Osteocyte (in vitro differentiated cells): ENCODE data around the gene PAN3. TPM values are rescaled to one million over a fixed set of nuclear protein-coding genes. Genes with fewer than 3 reads are reported as not detected.

Source experiments
- DNase-seq: peaks from one replicate; pipeline ENCODE4 v3.0.0; 2021; ENCODE audit warnings: mixed read lengths; ENCODE audit not compliant: unreplicated experiment; ENCODE audit errors: extremely low spot score
- H3K27ac Mint-ChIP-seq: one replicate; pipeline ENCODE4 v1.8.0; 2021; ENCODE audit warnings: mild to moderate bottlenecking, mixed read lengths; ENCODE audit not compliant: unreplicated experiment
- H3K27me3 Mint-ChIP-seq: one replicate; pipeline ENCODE4 v1.8.0; 2021; ENCODE audit warnings: mixed read lengths; ENCODE audit not compliant: unreplicated experiment
- H3K36me3 Mint-ChIP-seq: one replicate; pipeline ENCODE4 v1.8.0; 2021; ENCODE audit warnings: mixed read lengths; ENCODE audit not compliant: unreplicated experiment
- H3K4me1 Mint-ChIP-seq: one replicate; pipeline ENCODE4 v1.8.0; 2021; ENCODE audit warnings: mixed read lengths; ENCODE audit not compliant: unreplicated experiment
- H3K4me3 Mint-ChIP-seq: one replicate; pipeline ENCODE4 v1.8.0; 2021; ENCODE audit warnings: mild to moderate bottlenecking, moderate library complexity, mixed read lengths; ENCODE audit not compliant: unreplicated experiment
- H3K9me3 Mint-ChIP-seq: one replicate; pipeline ENCODE4 v1.8.0; 2021; ENCODE audit warnings: mixed read lengths; ENCODE audit not compliant: unreplicated experiment
- total RNA-seq: library from RNA; stranded (reverse); gene quantifications from 2 replicates; pipeline ENCODE4 v1.2.1, GENCODE V29; 2021
- TF ChIP-seq, protein P1 (sequence below): fragments of 200-600 bp; sonication (generic); IDR thresholded peaks from 2 replicates; pipeline ENCODE4 v1.5.0; 2021; ENCODE audit warnings: antibody characterized with exemption, mild to moderate bottlenecking, moderate library complexity

PAN3 gene
- total RNA-seq, 1 donor from 2014 or later = 32.7 TPM

DNA sequence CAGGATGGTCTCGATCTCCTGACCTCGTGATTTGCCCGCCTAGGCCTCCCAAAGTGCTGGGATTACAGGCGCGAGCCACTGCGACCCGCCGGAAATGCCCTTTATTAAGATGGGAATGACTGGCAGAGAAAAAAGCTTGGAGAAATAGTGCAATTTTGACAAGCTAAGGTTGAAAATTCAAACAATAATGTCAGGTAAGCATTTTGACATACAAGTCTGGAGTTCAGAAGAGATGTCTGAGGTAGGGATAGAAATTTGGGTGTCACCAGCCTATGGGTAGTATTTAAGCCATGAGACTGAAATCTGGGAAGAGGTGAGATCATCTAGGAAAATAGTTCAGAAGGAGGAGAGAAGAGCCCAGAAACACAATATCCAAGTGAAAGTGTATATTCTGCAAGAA, 17.1 kb upstream of the PAN3 start:
- Mint-ChIP-seq H3K27me3 (peaks cover 31% of the 10 kb centered on the region), H3K36me3 (no peaks in the 10 kb centered on the region), H3K4me3 (no peak overlapping the region), H3K4me1 (no peaks in the 10 kb centered on the region), H3K27ac (no peak overlapping the region), H3K9me3 (no peaks in the 10 kb centered on the region)
- DNase-seq = no peak
- TF ChIP-seq, protein P1, sequence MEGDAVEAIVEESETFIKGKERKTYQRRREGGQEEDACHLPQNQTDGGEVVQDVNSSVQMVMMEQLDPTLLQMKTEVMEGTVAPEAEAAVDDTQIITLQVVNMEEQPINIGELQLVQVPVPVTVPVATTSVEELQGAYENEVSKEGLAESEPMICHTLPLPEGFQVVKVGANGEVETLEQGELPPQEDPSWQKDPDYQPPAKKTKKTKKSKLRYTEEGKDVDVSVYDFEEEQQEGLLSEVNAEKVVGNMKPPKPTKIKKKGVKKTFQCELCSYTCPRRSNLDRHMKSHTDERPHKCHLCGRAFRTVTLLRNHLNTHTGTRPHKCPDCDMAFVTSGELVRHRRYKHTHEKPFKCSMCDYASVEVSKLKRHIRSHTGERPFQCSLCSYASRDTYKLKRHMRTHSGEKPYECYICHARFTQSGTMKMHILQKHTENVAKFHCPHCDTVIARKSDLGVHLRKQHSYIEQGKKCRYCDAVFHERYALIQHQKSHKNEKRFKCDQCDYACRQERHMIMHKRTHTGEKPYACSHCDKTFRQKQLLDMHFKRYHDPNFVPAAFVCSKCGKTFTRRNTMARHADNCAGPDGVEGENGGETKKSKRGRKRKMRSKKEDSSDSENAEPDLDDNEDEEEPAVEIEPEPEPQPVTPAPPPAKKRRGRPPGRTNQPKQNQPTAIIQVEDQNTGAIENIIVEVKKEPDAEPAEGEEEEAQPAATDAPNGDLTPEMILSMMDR = no peak

DNA sequence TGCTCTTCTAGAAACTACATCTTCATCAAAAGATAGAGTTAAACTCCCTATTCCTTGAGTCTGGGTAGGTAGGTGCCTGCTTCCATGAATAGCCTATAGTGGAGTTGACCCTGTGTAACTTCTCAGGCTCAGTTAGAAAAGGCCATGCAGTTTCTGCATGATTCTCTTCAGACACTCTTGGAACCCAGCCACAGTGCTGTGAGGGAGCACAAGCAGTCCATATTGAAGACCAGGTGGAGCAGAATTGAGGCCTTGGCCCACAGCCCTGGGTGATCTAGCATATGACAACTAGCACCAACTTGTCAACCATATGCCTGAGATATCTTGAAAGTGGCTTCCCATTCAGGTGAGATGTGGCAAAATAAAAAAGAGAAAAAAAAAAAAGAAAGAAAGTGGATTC, 10.3 kb upstream of the PAN3 start:
- H3K27me3 Mint-ChIP-seq = peaks cover 9% of the 10 kb centered on the region
- TF ChIP-seq, protein P1 = no peak
- DNase-seq = peak; percentile 62
- no peaks in the 10 kb centered on the region for H3K4me1 Mint-ChIP-seq
- H3K27ac Mint-ChIP-seq = no peak overlapping the region
- H3K36me3 Mint-ChIP-seq = no peaks in the 10 kb centered on the region
- no peaks in the 10 kb centered on the region for H3K9me3 Mint-ChIP-seq
- no peak overlapping the region for H3K4me3 Mint-ChIP-seq

DNA sequence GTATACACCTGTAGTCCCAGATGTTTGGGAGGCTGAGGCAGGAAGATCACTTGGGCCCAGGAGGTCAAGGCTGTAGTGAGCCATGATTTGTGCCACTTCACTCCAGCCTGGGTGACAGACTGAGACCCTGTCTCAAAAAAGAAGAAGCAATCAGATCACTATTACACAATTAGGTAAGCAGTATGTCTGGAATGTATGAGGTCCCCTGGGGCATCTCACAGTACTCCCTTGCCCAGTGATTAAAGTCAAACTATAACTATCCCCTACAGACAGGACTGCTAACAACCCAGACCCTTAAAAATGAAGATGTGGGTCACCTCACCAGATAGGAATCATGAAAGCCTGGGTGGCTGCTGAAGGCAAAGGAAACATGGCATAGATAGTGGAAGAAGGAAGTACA, 9.4 kb upstream of the PAN3 start:
- no peak overlapping the region for H3K27ac Mint-ChIP-seq
- no peak for DNase-seq
- TF ChIP-seq, protein P1 = no peak
- H3K4me1 Mint-ChIP-seq = no peaks in the 10 kb centered on the region
- no peaks in the 10 kb centered on the region for H3K9me3 Mint-ChIP-seq
- no peaks in the 10 kb centered on the region for H3K36me3 Mint-ChIP-seq
- H3K4me3 Mint-ChIP-seq = no peak overlapping the region
- peaks cover 9% of the 10 kb centered on the region for H3K27me3 Mint-ChIP-seq

DNA sequence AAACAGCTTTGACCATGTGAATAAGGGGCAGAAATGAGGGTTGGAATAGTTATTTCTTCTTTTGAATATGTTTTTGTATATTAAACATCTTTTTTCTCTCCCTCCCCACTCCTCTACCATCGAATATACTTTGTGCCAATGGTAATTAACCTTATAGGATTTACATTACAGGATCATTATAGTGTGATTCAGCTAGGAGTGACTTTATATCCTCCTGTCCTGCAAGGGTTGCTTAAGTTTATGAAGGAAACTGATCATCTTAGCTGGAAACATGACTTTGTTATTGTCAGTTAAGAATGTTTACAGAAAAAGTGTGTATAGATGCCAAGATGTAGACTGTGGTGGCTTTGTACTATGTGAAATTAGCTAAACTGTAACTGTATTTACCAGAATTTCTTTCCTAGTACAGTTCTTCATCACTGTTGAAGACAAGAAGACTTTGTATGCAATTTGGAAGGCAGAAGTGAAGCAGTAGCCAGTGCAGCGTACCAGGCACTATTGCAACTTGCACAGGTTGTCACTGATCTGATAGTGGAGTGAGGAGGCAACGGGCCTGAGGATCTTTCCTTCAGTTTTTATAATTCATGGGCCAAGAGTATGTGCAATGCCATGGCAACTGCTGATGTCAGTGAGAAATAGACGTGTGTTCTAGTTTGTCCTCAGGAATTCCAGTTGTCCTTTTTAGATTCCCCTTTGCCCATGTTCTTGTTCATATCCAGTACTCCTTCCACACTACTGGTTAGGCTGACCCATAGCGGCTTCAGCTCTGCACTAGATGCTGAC, 8.2 kb upstream of the PAN3 start:
- H3K27me3 Mint-ChIP-seq = peaks cover 9% of the 10 kb centered on the region
- TF ChIP-seq, protein P1 = no peak
- no peaks in the 10 kb centered on the region for H3K36me3 Mint-ChIP-seq
- DNase-seq = no peak
- H3K9me3 Mint-ChIP-seq = no peaks in the 10 kb centered on the region
- no peak overlapping the region for H3K27ac Mint-ChIP-seq
- H3K4me1 Mint-ChIP-seq = no peaks in the 10 kb centered on the region
- H3K4me3 Mint-ChIP-seq = no peak overlapping the region

DNA sequence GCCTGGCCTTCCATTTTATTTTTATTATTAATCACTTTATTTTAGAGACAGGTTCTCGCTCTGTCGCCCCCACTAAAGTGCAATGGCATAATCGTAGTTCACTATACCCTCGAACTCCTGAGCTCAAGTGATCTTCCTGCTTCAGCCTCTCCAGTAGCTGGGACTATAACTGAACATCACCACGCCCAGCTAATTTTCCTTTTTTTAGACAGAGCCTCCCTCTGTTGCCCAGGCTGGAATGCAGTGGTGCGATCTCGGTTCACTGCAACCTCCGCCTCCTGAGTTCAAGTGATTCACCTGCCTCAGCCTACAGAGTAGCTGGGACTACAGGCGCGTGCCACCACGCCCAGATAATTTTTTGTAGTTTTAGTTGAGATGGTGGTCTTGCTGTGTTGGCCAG, 6.7 kb upstream of the PAN3 start:
- Mint-ChIP-seq H3K4me1 (peaks cover 3% of the 10 kb centered on the region), H3K27ac (no peak overlapping the region), H3K27me3 (peaks cover 9% of the 10 kb centered on the region), H3K36me3 (no peaks in the 10 kb centered on the region), H3K4me3 (no peak overlapping the region), H3K9me3 (no peaks in the 10 kb centered on the region)
- TF ChIP-seq, protein P1 = no peak
- no peak for DNase-seq
